ENCODE measurements around the gene IGSF5.
"Not testable (repeated sequence)": the region's sequence is repeated elsewhere in the genome, so short reads cannot be mapped to it uniquely, and the experiment has no call there.

IGSF5 gene

GRCh38 chr21:39739531-39739930 is 5.5 kb upstream of the IGSF5 start:
- not testable (repeated sequence) for H3K4me3 ChIP-seq (ENCODE audit: low read length); DNase-seq (ENCODE audit: low read depth); H3K27me3 ChIP-seq (replicated peaks; ENCODE audit: control insufficient read depth, insufficient read depth, low read length); H3K9ac ChIP-seq (ENCODE audit: low read length); H3K9me3 ChIP-seq (ENCODE audit: control insufficient read depth, low read length); H3K36me3 ChIP-seq (ENCODE audit: control insufficient read depth, insufficient read depth, low read length, severe bottlenecking); H3K4me1 ChIP-seq (ENCODE audit: control insufficient read depth, insufficient read depth, low read length)

- not testable (repeated sequence) for H3K4me1 ChIP-seq (ENCODE audit: control insufficient read depth, insufficient read depth, low read length); H3K36me3 ChIP-seq (ENCODE audit: control insufficient read depth, insufficient read depth, low read length, severe bottlenecking); H3K9ac ChIP-seq (ENCODE audit: low read length); H3K9me3 ChIP-seq (ENCODE audit: control insufficient read depth, low read length); DNase-seq (ENCODE audit: low read depth); H3K27me3 ChIP-seq (replicated peaks; ENCODE audit: control insufficient read depth, insufficient read depth, low read length); H3K4me3 ChIP-seq (ENCODE audit: low read length)
Measured at GRCh38 chr21:39742561-39742960, 2.4 kb upstream of the IGSF5 start.

GRCh38 chr21:39745332-39745731 is 349 bp downstream of the IGSF5 start:
- not testable (repeated sequence) for H3K4me3 ChIP-seq (ENCODE audit: low read length); H3K27me3 ChIP-seq (replicated peaks; ENCODE audit: control insufficient read depth, insufficient read depth, low read length); H3K9ac ChIP-seq (ENCODE audit: low read length); DNase-seq (ENCODE audit: low read depth); H3K9me3 ChIP-seq (ENCODE audit: control insufficient read depth, low read length); H3K36me3 ChIP-seq (ENCODE audit: control insufficient read depth, insufficient read depth, low read length, severe bottlenecking); H3K4me1 ChIP-seq (ENCODE audit: control insufficient read depth, insufficient read depth, low read length)

GRCh38 chr21:39750670-39751069 is 5.7 kb downstream of the IGSF5 start:
- no peaks in the 10 kb centered on the region for H3K36me3 ChIP-seq (ENCODE audit: control insufficient read depth, insufficient read depth, low read length, severe bottlenecking)
- peaks cover 10% of the 10 kb centered on the region for H3K9me3 ChIP-seq (ENCODE audit: control insufficient read depth, low read length)
- no peak overlapping the region for H3K9ac ChIP-seq (ENCODE audit: low read length)
- H3K4me3 ChIP-seq (ENCODE audit: low read length) = no peak overlapping the region
- H3K4me1 ChIP-seq (ENCODE audit: control insufficient read depth, insufficient read depth, low read length) = no peaks in the 10 kb centered on the region
- no peak for DNase-seq (ENCODE audit: low read depth)
- no peaks in the 10 kb centered on the region for H3K27me3 ChIP-seq (replicated peaks; ENCODE audit: control insufficient read depth, insufficient read depth, low read length)

- Histone ChIP-seq H3K9me3 (ENCODE audit: control insufficient read depth, low read length) (peaks cover 10% of the 10 kb centered on the region), H3K27me3 (replicated peaks; ENCODE audit: control insufficient read depth, insufficient read depth, low read length) (no peaks in the 10 kb centered on the region), H3K4me3 (ENCODE audit: low read length) (no peak overlapping the region), H3K4me1 (ENCODE audit: control insufficient read depth, insufficient read depth, low read length) (no peaks in the 10 kb centered on the region), H3K9ac (ENCODE audit: low read length) (no peak overlapping the region), H3K36me3 (ENCODE audit: control insufficient read depth, insufficient read depth, low read length, severe bottlenecking) (no peaks in the 10 kb centered on the region)
- peak; percentile 21 for DNase-seq (ENCODE audit: low read depth)
Measured at GRCh38 chr21:39754811-39755210, 9.8 kb downstream of the IGSF5 start.

- H3K36me3 ChIP-seq (ENCODE audit: control insufficient read depth, insufficient read depth, low read length, severe bottlenecking) = no peaks in the 10 kb centered on the region
- no peak for DNase-seq (ENCODE audit: low read depth)
- peaks cover 13% of the 10 kb centered on the region for H3K9me3 ChIP-seq (ENCODE audit: control insufficient read depth, low read length)
- no peaks in the 10 kb centered on the region for H3K4me1 ChIP-seq (ENCODE audit: control insufficient read depth, insufficient read depth, low read length)
- H3K9ac ChIP-seq (ENCODE audit: low read length) = no peak overlapping the region
- H3K4me3 ChIP-seq (ENCODE audit: low read length) = no peak overlapping the region
- H3K27me3 ChIP-seq (replicated peaks; ENCODE audit: control insufficient read depth, insufficient read depth, low read length) = no peaks in the 10 kb centered on the region
Measured at GRCh38 chr21:39756285-39756684, 11.3 kb downstream of the IGSF5 start.

- H3K4me1 ChIP-seq (ENCODE audit: control insufficient read depth, insufficient read depth, low read length) = no peaks in the 10 kb centered on the region
- DNase-seq (ENCODE audit: low read depth) = peak; percentile 47
- H3K9me3 ChIP-seq (ENCODE audit: control insufficient read depth, low read length) = peaks cover 3% of the 10 kb centered on the region
- H3K27me3 ChIP-seq (replicated peaks; ENCODE audit: control insufficient read depth, insufficient read depth, low read length) = no peaks in the 10 kb centered on the region
- H3K36me3 ChIP-seq (ENCODE audit: control insufficient read depth, insufficient read depth, low read length, severe bottlenecking) = no peaks in the 10 kb centered on the region
- H3K4me3 ChIP-seq (ENCODE audit: low read length) = no peak overlapping the region
- no peak overlapping the region for H3K9ac ChIP-seq (ENCODE audit: low read length)
Measured at GRCh38 chr21:39763272-39763970, 18.4 kb downstream of the IGSF5 start.

- Histone ChIP-seq H3K4me3 (ENCODE audit: low read length) (no peak overlapping the region), H3K9ac (ENCODE audit: low read length) (no peak overlapping the region)
- DNase-seq (ENCODE audit: low read depth) = no peak
Measured at GRCh38 chr21:39774227-39774626, 29.2 kb downstream of the IGSF5 start.

GRCh38 chr21:39775816-39776215 is 30.8 kb downstream of the IGSF5 start:
- Histone ChIP-seq H3K27me3 (replicated peaks; ENCODE audit: control insufficient read depth, insufficient read depth, low read length) (peaks cover 7% of the 10 kb centered on the region), H3K36me3 (ENCODE audit: control insufficient read depth, insufficient read depth, low read length, severe bottlenecking) (no peaks in the 10 kb centered on the region), H3K9ac (ENCODE audit: low read length) (no peak overlapping the region), H3K4me3 (ENCODE audit: low read length) (no peak overlapping the region), H3K4me1 (ENCODE audit: control insufficient read depth, insufficient read depth, low read length) (no peaks in the 10 kb centered on the region), H3K9me3 (ENCODE audit: control insufficient read depth, low read length) (no peaks in the 10 kb centered on the region)
- DNase-seq (ENCODE audit: low read depth) = no peak

More at GRCh38 chr21:39774227-39774626, 29.2 kb downstream of the IGSF5 start:
- Histone ChIP-seq H3K4me1 (ENCODE audit: control insufficient read depth, insufficient read depth, low read length) (no peaks in the 10 kb centered on the region), H3K9me3 (ENCODE audit: control insufficient read depth, low read length) (no peaks in the 10 kb centered on the region), H3K36me3 (ENCODE audit: control insufficient read depth, insufficient read depth, low read length, severe bottlenecking) (no peaks in the 10 kb centered on the region), H3K27me3 (replicated peaks; ENCODE audit: control insufficient read depth, insufficient read depth, low read length) (peaks cover 3% of the 10 kb centered on the region)

- Histone ChIP-seq H3K36me3 (ENCODE audit: control insufficient read depth, insufficient read depth, low read length, severe bottlenecking) (no peaks in the 10 kb centered on the region), H3K4me1 (ENCODE audit: control insufficient read depth, insufficient read depth, low read length) (no peaks in the 10 kb centered on the region), H3K27me3 (replicated peaks; ENCODE audit: control insufficient read depth, insufficient read depth, low read length) (peaks cover 9% of the 10 kb centered on the region), H3K9ac (ENCODE audit: low read length) (no peak overlapping the region), H3K4me3 (ENCODE audit: low read length) (no peak overlapping the region), H3K9me3 (ENCODE audit: control insufficient read depth, low read length) (no peaks in the 10 kb centered on the region)
- DNase-seq (ENCODE audit: low read depth) = peak; percentile 51
Measured at GRCh38 chr21:39776589-39776988, 31.6 kb downstream of the IGSF5 start.

GRCh38 chr21:39781331-39781730 is 36.3 kb downstream of the IGSF5 start:
- DNase-seq (ENCODE audit: low read depth) = no peak
- H3K27me3 ChIP-seq (replicated peaks; ENCODE audit: control insufficient read depth, insufficient read depth, low read length) = peaks cover 9% of the 10 kb centered on the region
- no peak overlapping the region for H3K4me3 ChIP-seq (ENCODE audit: low read length)
- no peaks in the 10 kb centered on the region for H3K9me3 ChIP-seq (ENCODE audit: control insufficient read depth, low read length)
- no peaks in the 10 kb centered on the region for H3K4me1 ChIP-seq (ENCODE audit: control insufficient read depth, insufficient read depth, low read length)
- no peaks in the 10 kb centered on the region for H3K36me3 ChIP-seq (ENCODE audit: control insufficient read depth, insufficient read depth, low read length, severe bottlenecking)
- H3K9ac ChIP-seq (ENCODE audit: low read length) = no peak overlapping the region

- DNase-seq (ENCODE audit: low read depth) = peak; percentile 92
Measured at GRCh38 chr21:39788383-39788782, 43.4 kb downstream of the IGSF5 start.

More at GRCh38 chr21:39788383-39788782, 43.4 kb downstream of the IGSF5 start:
- no peaks in the 10 kb centered on the region for H3K27me3 ChIP-seq (replicated peaks; ENCODE audit: control insufficient read depth, insufficient read depth, low read length)
- peaks cover 4% of the 10 kb centered on the region for H3K4me1 ChIP-seq (ENCODE audit: control insufficient read depth, insufficient read depth, low read length)
- peak overlapping the region; percentile 27 for H3K9ac ChIP-seq (ENCODE audit: low read length)
- no peaks in the 10 kb centered on the region for H3K9me3 ChIP-seq (ENCODE audit: control insufficient read depth, low read length)
- no peaks in the 10 kb centered on the region for H3K36me3 ChIP-seq (ENCODE audit: control insufficient read depth, insufficient read depth, low read length, severe bottlenecking)
- peak overlapping the region; percentile 59 for H3K4me3 ChIP-seq (ENCODE audit: low read length)
